ENCODE results near the gene SMIM33.
"Not testable (repeated sequence)": the region's sequence is repeated elsewhere in the genome, so short reads cannot be mapped to it uniquely, and the experiment has no call there.

The SMIM33 gene

DNA sequence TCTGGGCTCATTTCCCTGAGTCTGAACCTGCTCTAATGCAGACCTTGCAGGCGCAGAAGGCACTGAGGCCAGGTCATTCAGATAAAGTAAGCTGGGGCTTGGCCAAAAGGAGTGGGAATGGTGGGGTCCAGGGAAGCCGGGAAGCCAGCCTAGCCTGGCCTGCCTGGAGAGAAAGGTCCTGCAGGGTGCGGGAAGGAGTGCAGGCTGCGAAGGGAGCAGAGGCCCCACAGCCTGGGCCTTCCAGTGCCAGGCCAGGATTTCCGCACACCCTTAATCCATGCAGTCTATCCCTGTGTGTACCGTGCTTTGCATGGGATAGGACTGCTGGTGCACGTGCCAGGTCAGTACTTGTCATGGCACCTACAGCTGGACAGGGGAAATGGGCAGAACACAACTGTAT lies 15.4 kb downstream of the SMIM33 start:
- no peak for DNase-seq

DNA sequence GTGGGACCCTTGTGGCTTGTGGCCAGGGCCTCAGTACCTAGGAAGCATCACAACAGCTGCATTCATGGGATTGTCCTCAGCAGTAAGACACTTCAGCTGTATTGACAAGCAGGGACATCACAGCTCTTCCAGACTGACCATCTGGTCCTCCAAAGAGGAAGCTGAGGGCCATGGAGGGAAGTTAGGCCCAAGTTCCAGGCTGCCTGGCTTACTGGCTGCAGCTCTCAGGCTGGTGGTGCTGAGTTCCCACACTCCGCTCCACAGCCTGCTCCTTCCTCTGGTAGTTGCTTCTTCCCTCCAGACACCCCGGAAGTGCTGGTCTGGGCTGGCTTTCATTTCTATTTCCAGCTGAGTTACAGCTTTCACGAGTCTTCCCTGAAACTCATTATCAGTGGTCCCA lies 17.5 kb downstream of the SMIM33 start:
- no peak for DNase-seq

DNA sequence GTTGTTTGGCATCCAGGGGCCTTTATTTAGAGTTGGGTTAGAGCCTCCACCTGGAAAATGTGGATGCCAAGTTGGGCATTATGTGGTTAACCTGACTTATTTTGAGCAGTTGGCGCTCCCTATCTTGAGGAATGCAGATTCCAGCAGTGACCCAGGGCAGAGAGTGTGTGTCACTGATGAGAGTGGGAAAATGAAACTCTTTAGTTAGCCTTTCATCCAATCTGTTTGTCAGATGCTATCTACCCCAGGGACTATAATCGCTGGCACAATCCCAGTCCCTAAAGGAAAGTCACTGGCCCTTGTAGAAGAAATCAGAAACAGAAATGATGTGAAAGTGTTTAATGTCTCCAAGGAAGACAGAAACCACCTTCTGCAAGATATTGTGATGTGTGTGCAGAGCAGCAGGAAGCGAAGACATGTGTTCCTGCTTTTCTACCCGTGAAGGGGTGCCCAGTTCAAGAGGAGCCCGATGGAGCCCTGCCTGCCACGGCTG lies 21.9 kb downstream of the SMIM33 start:
- peak; percentile 44 for DNase-seq

DNA sequence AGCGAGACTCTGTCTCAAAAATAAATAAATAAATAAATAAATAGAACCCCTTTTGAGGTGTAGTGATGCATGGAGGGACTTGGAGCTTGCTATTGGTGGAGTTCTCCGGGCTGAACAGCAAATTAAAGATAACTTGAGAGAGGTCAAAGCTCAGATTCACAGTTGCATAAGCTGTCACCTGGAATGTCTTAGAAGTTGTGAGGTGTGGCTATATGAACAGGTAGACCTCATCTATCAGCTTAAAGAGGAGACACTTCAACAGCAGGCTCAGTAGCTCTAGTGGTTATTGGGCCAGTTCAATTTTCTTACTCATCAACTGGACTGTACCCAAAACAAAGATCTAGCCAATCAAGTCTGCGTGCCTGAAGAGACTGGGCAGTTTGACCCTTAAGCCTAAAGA lies 23.5 kb downstream of the SMIM33 start:
- no peak for DNase-seq

DNA sequence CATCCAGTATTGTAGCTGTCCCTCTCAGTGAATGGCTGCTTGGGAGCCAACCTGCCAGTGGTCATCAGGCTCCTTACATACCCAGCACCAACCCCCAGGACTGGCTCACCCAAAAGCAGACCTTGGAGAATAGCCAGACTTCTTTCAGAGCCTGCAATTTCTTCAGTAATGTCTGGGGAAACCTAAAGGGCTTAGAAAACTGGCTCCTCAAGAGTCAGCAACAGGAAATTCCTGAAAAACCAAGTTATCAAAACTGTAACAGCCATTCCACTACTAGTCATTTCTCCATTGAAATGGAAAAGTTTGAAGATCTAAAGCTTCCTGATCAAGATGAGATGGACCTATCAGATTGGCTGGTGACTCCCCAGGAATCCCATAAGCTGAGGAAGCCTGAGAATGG lies 24.0 kb downstream of the SMIM33 start:
- peak; percentile 86 for DNase-seq

DNA sequence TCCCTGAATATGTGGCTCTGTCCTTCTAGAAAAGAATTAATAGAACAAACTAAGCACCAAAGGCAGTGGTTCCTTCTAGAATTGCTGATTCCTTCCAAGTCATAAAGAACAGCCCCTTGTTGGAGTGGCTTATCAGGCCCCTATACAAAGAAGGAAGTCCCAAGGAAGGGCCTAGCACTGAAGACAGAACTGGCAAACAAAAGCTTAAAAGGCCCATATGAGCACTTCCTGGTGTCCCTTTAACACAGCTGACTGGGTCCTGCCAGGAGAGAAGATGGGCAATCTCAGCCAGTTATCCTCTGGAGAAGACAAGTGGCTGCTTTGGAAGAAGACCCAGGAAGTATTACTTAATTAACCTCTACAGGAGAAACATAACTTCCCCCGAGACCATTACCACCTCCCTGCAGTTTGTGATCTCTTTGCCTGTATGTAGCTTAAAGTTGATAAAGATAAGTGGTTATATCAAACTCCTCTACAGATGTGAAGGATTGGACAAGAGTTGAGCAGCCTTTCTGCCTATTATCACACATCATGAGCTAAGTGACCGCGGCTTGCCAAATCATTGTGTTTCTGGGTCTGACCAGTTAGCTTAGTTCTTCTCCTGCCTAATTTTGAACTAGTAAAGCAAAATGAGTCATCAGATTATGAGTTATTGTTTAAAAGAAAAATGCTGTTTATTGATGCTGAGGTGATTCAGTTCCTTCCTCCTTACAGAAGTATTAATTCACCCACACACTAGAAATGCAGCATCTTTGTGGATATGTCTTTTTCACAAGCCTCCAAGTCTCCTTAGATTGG lies 25.0 kb downstream of the SMIM33 start:
- peak; percentile 39 for DNase-seq

DNA sequence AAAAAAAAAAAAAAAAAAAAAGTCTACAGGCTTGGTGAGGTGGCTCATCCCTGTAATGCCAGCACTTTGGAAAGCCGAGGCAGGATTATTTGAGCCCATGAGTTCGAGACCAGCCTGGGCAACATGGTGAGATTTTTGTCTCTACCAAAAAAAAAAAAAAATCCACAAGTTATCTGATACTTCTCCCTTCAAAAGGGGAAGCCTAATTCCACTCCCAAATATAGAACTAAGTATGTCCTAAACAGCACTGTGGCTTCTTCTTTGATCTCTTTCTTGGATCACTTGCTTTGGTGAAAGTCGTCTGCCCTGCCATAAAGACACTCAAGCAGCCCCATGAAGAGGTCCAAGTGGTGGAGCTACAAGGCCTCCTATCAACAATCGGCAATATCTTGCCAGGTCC lies 30.6 kb downstream of the SMIM33 start:
- DNase-seq: no peak

DNA sequence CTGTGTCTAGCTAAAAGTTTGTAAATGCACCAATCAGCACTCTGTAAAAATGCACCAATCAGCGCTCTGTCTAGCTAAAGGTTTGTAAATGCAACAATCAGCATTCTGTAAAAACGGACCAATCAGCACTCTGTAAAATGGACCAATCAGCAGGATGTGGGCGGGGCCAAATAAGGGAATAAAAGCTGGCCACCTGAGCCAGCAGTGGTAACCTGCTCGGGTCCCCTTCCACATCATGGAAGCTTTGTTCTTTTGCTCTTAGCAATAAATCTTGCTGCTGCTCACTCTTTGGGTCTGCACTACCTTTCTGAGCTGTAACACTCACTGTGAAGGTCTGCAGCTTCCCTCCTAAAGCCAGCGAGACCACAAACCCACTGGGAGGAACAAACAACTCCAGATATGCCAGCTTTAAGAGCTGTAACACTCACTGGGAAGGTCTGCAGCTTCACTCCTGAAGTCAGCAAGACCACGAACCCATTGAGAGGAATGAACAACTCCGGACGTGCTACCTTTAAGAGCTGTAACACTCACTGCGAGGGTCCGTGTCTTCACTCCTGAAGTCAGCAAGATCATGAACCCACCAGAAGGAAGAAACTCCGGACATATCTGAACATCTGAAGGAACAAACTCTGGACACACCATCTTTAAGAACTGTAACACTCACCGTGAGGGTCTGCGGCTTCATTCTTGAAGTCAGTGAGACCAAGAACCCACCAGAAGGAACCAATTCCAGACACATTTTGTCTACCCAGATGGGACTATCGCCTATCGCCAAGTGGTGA lies 32.4 kb downstream of the SMIM33 start:
- not testable (repeated sequence) for DNase-seq

DNA sequence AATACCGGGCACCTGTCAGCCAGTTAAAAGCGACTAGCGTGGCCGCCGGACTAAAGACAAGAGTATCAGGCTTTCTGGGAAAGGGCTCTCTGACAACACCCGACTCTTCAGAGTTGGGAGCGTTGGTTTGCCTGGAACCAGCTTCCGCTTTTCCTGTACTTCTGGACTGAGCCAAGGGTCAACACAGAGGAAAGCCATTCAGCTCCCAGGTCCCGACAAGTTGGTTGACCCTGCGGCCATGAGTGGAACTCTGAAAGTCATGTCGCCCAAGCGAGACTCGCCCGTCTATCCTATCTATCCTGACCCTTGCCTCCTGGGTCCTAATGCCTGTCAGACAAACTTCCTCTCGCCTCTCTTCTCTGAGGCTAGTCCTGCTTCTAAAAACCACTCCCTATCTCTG lies 33.1 kb downstream of the SMIM33 start:
- not testable (repeated sequence) for DNase-seq

DNA sequence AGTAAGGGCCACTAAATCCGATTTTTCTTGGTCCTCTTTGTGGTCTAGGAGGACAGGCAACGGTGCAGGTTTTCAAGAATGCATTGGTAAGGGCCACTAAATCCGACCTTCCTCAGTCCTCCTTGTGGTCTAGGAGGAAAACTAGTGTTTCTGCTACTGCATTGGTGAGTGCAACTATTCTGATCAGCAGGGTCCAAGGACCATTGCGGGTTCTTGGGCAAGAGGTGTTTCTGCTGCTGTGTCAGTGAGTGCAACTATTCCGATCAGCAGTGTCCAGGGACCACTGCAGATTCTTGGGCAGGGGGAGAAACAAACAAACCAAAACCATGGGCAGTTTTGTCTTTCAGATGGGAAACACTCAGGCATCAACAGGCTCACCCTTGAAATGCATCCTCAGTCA lies 33.9 kb downstream of the SMIM33 start:
- DNase-seq: not testable (repeated sequence)

DNA sequence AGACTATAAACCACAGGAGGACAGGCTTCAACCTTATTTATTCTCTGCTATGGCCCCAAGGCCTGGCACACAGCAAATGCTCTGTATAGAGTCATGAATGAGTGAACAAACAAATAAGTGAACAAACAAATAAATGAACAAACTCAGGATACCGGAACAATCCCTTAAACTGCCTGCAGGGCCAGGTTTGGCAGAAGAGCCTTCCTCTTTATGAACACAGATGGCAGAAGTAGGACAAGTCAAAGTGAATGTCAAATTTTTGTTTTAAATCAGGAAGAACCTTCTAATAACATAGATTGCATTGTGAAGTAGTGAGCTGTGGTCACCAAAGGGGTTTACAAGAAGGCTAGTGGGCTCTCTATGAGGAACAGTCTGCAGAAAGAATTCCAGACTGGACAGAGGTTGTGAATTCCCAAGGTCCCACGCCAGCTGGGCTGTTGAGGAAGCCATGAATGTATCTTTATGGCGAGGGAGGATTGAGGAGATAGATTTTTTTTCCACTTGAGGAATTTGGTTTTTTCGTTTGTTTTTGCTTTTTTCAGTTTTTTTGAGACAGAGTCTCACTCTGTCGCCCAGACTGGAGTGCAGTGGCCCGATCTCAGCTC lies 42.1 kb downstream of the SMIM33 start:
- no peak for DNase-seq

DNA sequence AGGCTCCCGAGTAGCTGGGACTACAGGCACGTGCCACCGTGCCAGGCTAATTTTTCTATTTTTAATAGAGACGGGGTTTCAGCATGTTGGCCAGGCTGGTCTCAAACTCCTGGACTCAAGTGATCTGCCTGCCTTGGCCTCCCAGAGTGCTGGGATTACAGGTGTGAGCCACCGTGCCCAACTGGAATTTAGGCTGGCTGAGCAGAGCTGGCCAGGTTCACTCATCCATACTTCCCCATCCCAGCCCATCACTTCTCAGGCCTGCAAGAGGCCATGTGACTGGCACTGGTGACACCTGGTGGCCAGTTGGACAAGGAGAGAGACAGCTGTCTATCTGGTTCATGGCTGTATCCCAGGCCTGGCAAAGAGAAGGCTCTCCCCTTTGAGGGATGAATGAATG lies 42.6 kb downstream of the SMIM33 start:
- peak; percentile 83 for DNase-seq

DNA sequence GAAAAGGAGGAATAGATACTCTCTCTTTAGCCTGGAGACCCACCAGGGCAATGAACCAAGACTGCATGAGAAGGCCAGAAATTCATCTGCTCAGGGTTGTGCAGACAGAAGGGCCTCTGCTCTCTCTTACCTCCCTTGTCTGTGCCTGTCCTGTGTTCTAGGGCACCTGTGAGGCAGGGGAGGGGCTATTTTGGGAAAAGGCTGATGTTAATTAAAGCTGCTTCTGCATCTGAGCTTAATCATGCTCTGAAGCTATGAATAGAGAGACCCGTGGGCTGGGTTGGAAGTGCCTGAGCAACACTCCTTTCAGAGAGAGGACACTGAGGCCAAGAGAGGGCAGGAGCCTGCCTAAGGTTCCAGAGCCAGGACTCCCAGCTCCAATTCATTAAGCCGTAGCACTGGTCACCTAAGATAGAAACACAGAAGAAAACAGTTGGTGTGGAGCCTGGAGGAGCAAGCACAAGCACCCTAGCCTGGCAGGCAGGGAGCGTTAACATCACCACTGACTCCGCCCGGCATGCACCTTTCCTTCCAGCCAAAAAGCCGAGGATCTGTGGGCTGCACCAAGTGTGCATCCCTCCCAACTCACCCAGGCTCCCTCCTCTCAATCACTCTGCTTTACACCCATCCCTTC lies 43.2 kb downstream of the SMIM33 start:
- DNase-seq: no peak

DNA sequence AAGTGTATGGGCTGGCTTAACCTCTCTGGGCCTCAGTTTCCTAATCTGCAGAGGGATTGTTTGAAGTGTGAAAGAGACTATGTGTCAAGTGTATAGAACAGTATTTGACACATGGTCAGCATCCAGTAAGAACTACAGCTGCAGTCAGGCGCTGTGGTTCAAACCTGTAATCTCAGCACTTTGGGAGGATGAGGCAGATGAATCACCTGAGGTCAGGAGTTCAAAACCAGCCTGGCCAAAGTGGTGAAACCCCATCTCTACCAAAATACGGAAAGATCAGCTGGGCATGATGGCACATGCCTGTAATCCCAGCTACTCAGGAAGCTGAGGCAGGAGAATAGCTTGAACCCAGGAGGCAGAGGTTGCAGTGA lies 43.7 kb downstream of the SMIM33 start:
- no peak for DNase-seq

DNA sequence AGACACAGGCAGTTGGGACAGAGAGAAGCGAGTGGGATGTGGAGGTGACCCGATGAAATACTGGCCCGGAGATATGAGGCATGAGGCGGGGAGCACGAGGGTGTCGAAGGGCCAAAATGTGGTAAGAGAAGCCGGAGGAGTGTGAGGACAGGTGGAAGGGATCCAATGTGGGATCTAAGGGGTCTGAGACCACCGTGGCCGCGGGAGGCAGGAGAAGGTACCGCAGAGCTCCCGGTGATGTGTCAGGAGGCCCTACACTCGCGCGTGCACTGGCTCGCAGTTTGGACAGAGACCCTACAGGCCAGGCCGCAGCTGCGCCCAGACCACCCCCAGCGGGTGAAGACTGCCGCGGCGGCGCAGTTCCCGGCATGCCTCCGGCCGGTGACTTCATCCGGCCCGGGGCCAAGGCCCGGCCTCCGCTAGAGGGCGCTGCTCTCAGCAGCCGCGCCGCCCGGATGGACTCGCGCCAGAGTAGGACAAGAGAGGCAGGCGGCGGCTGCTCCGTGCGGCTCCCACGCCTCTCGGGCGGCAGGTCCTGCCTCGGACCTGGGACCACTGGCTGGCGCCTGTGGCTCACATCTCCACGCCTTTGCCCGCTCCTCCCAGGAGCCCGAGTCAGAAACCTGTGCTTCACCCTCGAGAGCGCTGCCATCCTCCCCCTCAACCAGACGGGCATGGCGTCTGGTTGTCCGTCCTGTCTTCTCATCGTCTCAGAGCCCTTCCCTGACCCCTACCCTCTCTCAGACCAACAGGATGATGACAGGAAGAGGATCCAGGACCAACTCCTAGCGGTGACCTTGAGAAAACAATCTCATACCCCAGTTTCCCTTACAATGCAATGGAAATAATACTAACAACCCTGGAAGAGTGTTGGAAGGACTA lies 47.1 kb downstream of the SMIM33 start:
- peak; percentile 85 for DNase-seq

Data from fibroblast of upper back skin (primary cell).